DND-41 (cell line): Measurements from ENCODE around the gene TBCD.

Experiments
- EZH2 ChIP-seq: IDR thresholded peaks from 3 replicates; pipeline ENCODE4 v1.6.1; 2012; ENCODE audit warnings: borderline replicate concordance, low read depth, mild to moderate bottlenecking, moderate library complexity, low read length, inconsistent platforms; ENCODE audit not compliant: severe bottlenecking
- TF ChIP-seq, protein P1 (sequence below): IDR thresholded peaks from 2 replicates; pipeline ENCODE4 v1.5.1; 2012; ENCODE audit warnings: borderline replicate concordance, low read length, moderate library complexity, mild to moderate bottlenecking; ENCODE audit not compliant: poor library complexity, severe bottlenecking; ENCODE audit errors: extremely low read depth

GRCh38 chr17:82893779-82894178 is 141.9 kb downstream of the TBCD start:
- TF ChIP-seq, protein P1, sequence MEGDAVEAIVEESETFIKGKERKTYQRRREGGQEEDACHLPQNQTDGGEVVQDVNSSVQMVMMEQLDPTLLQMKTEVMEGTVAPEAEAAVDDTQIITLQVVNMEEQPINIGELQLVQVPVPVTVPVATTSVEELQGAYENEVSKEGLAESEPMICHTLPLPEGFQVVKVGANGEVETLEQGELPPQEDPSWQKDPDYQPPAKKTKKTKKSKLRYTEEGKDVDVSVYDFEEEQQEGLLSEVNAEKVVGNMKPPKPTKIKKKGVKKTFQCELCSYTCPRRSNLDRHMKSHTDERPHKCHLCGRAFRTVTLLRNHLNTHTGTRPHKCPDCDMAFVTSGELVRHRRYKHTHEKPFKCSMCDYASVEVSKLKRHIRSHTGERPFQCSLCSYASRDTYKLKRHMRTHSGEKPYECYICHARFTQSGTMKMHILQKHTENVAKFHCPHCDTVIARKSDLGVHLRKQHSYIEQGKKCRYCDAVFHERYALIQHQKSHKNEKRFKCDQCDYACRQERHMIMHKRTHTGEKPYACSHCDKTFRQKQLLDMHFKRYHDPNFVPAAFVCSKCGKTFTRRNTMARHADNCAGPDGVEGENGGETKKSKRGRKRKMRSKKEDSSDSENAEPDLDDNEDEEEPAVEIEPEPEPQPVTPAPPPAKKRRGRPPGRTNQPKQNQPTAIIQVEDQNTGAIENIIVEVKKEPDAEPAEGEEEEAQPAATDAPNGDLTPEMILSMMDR = no peak
- no peak for TF ChIP-seq EZH2
